ENCODE data around the gene RCBTB2.

The RCBTB2 gene

DNA sequence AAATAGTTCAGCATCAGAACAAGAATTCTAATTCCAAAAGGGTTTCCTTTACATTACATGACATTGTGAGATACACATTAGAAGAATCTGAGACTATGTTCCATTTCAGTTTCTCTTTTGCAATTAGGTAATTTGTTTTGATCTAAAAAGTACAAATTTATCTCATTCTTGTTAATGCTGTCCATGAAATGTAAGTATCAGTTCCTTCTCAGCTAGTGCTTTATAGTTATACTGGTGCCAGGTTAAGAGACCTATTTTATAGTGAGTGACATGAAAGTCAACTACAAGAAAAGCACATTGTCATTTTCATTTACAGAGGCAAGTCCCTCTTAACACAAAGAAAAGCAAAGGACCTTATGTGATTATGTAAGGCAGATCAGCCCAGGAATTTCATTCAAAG lies 43.9 kb downstream of the RCBTB2 start:
- no peak overlapping the region for H3K4me3 ChIP-seq (ENCODE audit: low read depth, low read length)
- TF ChIP-seq, protein P1, sequence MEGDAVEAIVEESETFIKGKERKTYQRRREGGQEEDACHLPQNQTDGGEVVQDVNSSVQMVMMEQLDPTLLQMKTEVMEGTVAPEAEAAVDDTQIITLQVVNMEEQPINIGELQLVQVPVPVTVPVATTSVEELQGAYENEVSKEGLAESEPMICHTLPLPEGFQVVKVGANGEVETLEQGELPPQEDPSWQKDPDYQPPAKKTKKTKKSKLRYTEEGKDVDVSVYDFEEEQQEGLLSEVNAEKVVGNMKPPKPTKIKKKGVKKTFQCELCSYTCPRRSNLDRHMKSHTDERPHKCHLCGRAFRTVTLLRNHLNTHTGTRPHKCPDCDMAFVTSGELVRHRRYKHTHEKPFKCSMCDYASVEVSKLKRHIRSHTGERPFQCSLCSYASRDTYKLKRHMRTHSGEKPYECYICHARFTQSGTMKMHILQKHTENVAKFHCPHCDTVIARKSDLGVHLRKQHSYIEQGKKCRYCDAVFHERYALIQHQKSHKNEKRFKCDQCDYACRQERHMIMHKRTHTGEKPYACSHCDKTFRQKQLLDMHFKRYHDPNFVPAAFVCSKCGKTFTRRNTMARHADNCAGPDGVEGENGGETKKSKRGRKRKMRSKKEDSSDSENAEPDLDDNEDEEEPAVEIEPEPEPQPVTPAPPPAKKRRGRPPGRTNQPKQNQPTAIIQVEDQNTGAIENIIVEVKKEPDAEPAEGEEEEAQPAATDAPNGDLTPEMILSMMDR (IDR thresholded peaks at IDR 0.05; ENCODE audit: borderline replicate concordance, insufficient read depth, low read depth, low read length), result no peak

DNA sequence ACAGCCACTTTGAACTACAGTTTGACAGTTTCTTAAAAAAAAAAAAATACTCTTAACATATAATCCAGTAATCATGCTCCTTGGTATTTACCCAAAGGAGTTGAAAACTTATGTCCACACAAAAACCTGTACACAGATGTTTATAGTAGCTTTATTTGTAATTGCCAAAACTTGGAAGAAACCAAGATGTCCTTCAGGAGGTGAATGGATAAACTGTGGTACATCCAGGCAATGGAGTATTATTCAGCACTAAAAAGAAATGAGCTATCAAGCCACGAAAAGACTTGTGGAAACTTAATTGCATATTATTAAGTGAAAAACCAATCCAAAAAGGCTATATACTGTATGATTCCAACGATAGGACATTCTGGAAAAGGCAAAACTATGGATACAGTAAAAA lies 44.9 kb downstream of the RCBTB2 start:
- no peak overlapping the region for H3K4me3 ChIP-seq (ENCODE audit: low read depth, low read length)
- TF ChIP-seq, protein P1 (IDR thresholded peaks at IDR 0.05; ENCODE audit: borderline replicate concordance, insufficient read depth, low read depth, low read length), result no peak

DNA sequence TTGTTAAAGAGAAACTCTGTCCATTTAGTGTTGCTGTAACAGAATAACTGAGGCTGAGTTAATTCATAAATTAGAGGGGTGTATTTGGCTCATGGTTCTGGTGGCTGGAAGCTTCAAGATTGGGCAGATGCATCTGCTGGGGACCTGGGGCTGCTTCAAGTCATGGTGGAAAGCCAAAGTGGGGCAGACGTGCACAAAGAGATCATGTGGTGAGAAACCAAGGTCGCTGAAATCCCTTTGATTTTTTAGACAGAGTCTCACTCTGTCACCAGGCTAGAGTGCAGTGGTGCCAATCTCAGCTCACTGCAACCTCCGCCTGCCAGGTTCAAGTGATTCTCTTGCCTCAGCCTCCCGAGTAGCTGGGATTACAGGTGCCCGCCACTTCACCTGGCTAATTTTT lies 46.0 kb downstream of the RCBTB2 start:
- TF ChIP-seq, protein P1 (IDR thresholded peaks at IDR 0.05; ENCODE audit: borderline replicate concordance, insufficient read depth, low read depth, low read length), result no peak
- H3K4me3 ChIP-seq (ENCODE audit: low read depth, low read length), result no peak overlapping the region

DNA sequence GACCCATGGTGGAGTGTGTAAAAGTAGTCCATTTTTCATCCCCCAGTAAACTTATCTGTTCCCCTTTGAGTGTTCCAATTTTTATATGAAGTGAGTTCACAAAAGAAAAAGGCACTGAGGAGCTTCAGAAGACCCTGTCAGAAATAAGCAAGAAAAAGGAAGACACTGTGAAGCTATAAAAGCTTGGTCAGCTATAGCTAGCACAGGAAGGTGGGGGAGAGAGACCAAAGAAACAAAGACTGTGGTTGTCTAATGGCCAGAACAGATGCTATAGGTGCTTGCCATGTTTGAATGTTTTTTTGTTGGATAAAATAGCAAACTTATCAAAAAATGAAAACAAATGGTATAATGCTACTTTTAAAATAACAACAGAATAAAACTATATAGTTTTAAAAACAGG lies 46.5 kb downstream of the RCBTB2 start:
- TF ChIP-seq, protein P1 (IDR thresholded peaks at IDR 0.05; ENCODE audit: borderline replicate concordance, insufficient read depth, low read depth, low read length), result no peak
- H3K4me3 ChIP-seq (ENCODE audit: low read depth, low read length), result no peak overlapping the region

DNA sequence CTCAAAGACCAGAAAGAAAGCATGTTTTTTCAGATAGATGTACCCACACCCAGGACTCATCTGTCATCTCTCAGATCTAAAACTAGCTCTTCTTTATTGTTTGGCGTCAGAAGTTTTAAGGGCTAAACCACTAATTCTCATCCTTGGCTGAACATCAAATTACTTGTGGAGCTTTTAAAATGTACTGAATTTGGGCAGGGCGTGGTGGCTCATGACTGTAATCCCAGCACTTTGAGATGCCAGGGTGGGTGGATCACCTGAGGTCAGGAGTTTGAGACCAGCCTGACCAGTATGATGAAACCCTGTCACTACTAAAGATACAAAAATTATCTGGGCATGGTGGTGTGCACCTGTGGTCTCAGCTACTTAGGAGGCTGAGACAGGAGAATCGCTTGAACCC lies 47.4 kb downstream of the RCBTB2 start:
- no peak overlapping the region for H3K4me3 ChIP-seq (ENCODE audit: low read depth, low read length)
- TF ChIP-seq, protein P1 (IDR thresholded peaks at IDR 0.05; ENCODE audit: borderline replicate concordance, insufficient read depth, low read depth, low read length), result no peak

DNA sequence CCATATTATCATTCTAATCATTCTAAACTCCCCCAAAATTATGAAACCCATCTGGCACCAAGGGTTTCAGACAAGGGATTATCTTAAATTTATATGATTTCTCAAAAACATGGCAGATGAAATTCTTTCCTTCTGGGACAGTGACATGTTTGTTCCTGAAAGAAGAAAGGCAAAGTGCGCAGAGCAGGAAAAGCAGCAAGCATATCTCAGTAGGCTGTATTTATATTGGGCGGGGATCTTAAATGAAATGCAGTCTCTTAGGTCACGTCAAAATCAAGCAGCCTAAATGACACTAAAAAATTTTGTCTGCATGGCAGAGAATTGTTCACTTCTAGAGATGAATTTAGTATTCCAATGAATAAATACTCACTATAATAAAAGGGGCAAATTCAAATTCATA lies 49.3 kb downstream of the RCBTB2 start:
- H3K4me3 ChIP-seq (ENCODE audit: low read depth, low read length), result no peak overlapping the region
- TF ChIP-seq, protein P1 (IDR thresholded peaks at IDR 0.05; ENCODE audit: borderline replicate concordance, insufficient read depth, low read depth, low read length), result no peak

DNA sequence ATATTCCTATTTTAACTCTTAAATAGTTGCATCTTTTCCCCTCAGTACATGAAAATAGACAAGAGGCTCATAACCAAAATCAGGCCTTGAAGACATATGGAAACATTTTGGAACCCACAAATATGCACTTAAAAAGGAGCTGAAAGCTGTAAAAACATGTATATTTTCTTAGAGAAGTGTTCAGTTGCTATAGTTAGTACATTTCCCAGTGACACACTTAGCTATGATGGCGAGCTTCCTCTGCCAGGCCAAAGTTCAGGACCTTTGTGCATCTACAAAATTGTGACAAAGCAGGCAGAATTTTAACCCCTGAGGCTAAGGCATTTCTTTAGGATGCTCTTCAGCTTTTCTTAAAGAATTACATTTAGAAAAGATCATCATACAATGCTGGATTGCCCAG lies 54.5 kb downstream of the RCBTB2 start:
- H3K4me3 ChIP-seq (ENCODE audit: low read depth, low read length), result no peak overlapping the region
- TF ChIP-seq, protein P1 (IDR thresholded peaks at IDR 0.05; ENCODE audit: borderline replicate concordance, insufficient read depth, low read depth, low read length), result no peak

Data from GM12875 (cell line).